HG03060 (cell line): ENCODE measurements around the gene ARPC1B.
A peak's percentile ranks its signal among the peaks of the same experiment; 100 is the strongest.
"Not testable (repeated sequence)": the region's sequence is repeated elsewhere in the genome, so short reads cannot be mapped to it uniquely, and the experiment has no call there.

Source experiments
- ATAC-seq: cut with Tn5 transposase; IDR thresholded peaks from one replicate; pipeline ENCODE4 v1.9.1; 2021; ENCODE audit warnings: low read depth, moderate number of reproducible peaks; ENCODE audit not compliant: unreplicated experiment

Gene ARPC1B

GRCh38 chr7:99366646-99367045, 7.9 kb upstream of the ARPC1B start:
- ATAC-seq = no peak

GRCh38 chr7:99368750-99369389, 5.7 kb upstream of the ARPC1B start:
- ATAC-seq = no peak

GRCh38 chr7:99369767-99370391, 4.7 kb upstream of the ARPC1B start:
- no peak for ATAC-seq

- no peak for ATAC-seq
These were observed 3.1 kb upstream of the ARPC1B start for GRCh38 chr7:99371376-99371920.

GRCh38 chr7:99372275-99373090, 2.0 kb upstream of the ARPC1B start:
- ATAC-seq = no peak

- no peak for ATAC-seq
These were observed 1.2 kb upstream of the ARPC1B start for GRCh38 chr7:99373091-99374066.

GRCh38 chr7:99375070-99375807, 709 bp downstream of the ARPC1B start:
- no peak for ATAC-seq

- ATAC-seq = no peak
These were observed 4.6 kb downstream of the ARPC1B start for GRCh38 chr7:99379043-99379577.

GRCh38 chr7:99379693-99380031, 5.1 kb downstream of the ARPC1B start:
- ATAC-seq = not testable (repeated sequence)

GRCh38 chr7:99380032-99380822, 5.7 kb downstream of the ARPC1B start:
- ATAC-seq = no peak

- ATAC-seq = peak; percentile 64
These were observed 6.5 kb downstream of the ARPC1B start for GRCh38 chr7:99380823-99381663.

GRCh38 chr7:99381664-99382075, 7.1 kb downstream of the ARPC1B start:
- ATAC-seq = no peak

- no peak for ATAC-seq
These were observed 8.7 kb downstream of the ARPC1B start for GRCh38 chr7:99383203-99383602.

- no peak for ATAC-seq
These were observed 9.4 kb downstream of the ARPC1B start for GRCh38 chr7:99383791-99384370.

- ATAC-seq = no peak
These were observed 10.0 kb downstream of the ARPC1B start for GRCh38 chr7:99384523-99384922.

- no peak for ATAC-seq
These were observed 11.0 kb downstream of the ARPC1B start for GRCh38 chr7:99385564-99385963.

- ATAC-seq = no peak
These were observed 12.2 kb downstream of the ARPC1B start for GRCh38 chr7:99386584-99387238.
